ENCODE measurements around the gene SGSM1. TPM values are rescaled to one million over a fixed set of nuclear protein-coding genes. Genes with fewer than 3 reads are reported as not detected.

SGSM1 gene
- total and polyA plus RNA-seq, 9 of the 15 experiments (the other 6 are each of a cell fraction or from before 2014, with no cell fraction given): not detected

DNA sequence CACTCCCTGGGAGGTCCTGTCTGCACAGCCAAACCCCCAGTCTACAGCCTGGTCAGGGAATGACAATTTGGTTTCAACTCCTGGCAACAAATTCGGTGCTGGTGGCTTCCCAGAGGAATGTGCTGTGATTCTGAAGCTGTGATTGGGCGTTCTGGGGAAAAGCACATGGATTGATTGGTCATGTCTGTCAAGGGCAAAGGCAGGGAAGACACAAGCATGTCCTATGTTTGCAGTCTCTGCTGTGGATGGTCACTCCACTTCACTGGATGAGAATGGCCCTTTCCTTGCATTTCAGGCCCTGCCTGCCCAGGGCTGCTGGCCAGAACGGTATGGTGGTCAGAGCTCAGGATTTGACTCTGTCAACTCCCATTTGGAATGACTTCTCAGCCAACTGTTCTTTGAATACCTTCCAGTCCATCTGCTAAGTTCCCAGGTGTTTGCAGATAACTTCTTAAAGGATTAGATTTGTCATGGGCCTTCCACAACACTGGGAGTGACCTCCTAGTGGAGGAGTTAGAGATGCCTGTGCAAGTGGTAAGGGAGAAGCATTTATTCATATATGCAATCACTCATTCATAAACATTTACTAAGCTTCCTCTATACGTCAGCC, 42.7 kb downstream of the SGSM1 start:
- BruUV-seq (replicated peaks): no TSS peak
- intact Hi-C loops (cut with micrococcal nuclease): no loop called here
- H3K4me1 ChIP-seq (replicated peaks in 1 of 2; ENCODE audit: control insufficient read depth in 2 of 2, insufficient read depth in 2 of 2, low read length in 2 of 2): no peaks in the 10 kb centered on the region

DNA sequence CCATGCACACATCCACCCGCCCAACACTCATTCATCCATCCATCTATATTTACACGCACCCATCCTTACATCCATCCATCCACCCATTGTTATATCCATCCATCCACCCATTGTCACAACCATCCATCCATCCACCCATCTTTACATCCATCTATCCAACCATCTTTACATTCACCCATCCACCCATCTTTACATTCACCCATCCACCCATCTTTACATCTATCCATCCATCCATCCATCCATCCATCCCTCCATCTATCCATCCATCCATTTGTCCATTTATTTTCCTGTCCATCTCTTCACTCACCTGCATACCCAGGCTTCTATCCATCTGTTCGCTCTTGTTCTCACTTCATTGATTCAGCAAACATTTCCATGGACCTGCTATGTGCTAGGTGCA, 49.8 kb downstream of the SGSM1 start:
- H3K27me3 ChIP-seq (ENCODE audit: control insufficient read depth in 2 of 2, insufficient read depth in 2 of 2, low read length in 2 of 2): peaks cover 0 to 10% of the 10 kb centered on the region in 2 experiments; a peak in 1 of 5 replicates
- ChIA-PET POLR2A (no interaction called here), CTCF (ENCODE audit: low intra/inter-chr PET ratio) (no interaction called here)
- no peaks in the 10 kb centered on the region for H3K4me1 ChIP-seq (replicated peaks in 1 of 2; ENCODE audit: control insufficient read depth in 2 of 2, insufficient read depth in 2 of 2, low read length in 2 of 2)
- intact Hi-C loops (cut with micrococcal nuclease): no loop called here
- no peaks in the 10 kb centered on the region for H3K36me3 ChIP-seq (ENCODE audit: control insufficient read depth, insufficient read depth, low read length)
- no peak overlapping the region for H2AFZ ChIP-seq (ENCODE audit: low read depth, low read length)
- H3K79me2 ChIP-seq (ENCODE audit: control insufficient read depth, insufficient read depth, low read length): no peaks in the 10 kb centered on the region
- H4K20me1 ChIP-seq (replicated peaks; ENCODE audit: control insufficient read depth, insufficient read depth, low read length): no peaks in the 10 kb centered on the region
- H3K9ac ChIP-seq (ENCODE audit: insufficient read depth in 1 of 2, low read depth in 2 of 2, low read length in 2 of 2): no peak overlapping the region
- no peaks in the 10 kb centered on the region for H3K9me3 ChIP-seq (replicated peaks; ENCODE audit: control insufficient read depth, insufficient read depth, low read depth, low read length)
- 0% methylated on average over 1 of the region's 3 CpGs for whole genome bisulfite sequencing (ENCODE audit: insufficient coverage, low coverage, missing lambda C conversion rate)
- in situ Hi-C loops (cut with MboI): loop anchor here (5.0 kb wide), 1 partner anchor 88 kb away; no protein-coding TSS in a partner anchor
- DNase-seq (ENCODE audit: extremely low read depth in 1 of 4, low spot score in 3 of 4) (no peak), FAIRE-seq (no peak), ATAC-seq (no peak)
- H3K27ac ChIP-seq (ENCODE audit: extremely low read depth, low read depth, low read length): no peak overlapping the region
- H3K4me2 ChIP-seq (ENCODE audit: insufficient read depth, low read length): no peak overlapping the region
- no peaks in the 10 kb centered on the region for H3K9me1 ChIP-seq (ENCODE audit: control insufficient read depth, insufficient read depth, low read length)
- no peak overlapping the region for H3K4me3 ChIP-seq
- no TSS peak for BruUV-seq (replicated peaks)
- no peak for TF ChIP-seq FOXA3 (CRISPR knock-in tag; conservative IDR thresholded peaks at IDR 0.05 in 1 of 2, IDR thresholded peaks at IDR 0.05 in 1 of 2)
- TF ChIP-seq ZNF778 (CRISPR knock-in tag; IDR thresholded peaks at IDR 0.05): no peak
- TF ChIP-seq SAFB2 (IDR thresholded peaks at IDR 0.05; ENCODE audit: borderline replicate concordance, low read depth, low read length, severe bottlenecking): no peak
- no peak for TF ChIP-seq JUN (IDR thresholded peaks at IDR 0.05; ENCODE audit: borderline replicate concordance, low read depth, low read length)
- no peak for TF ChIP-seq JUN (CRISPR knock-in tag; IDR thresholded peaks at IDR 0.05; ENCODE audit: borderline replicate concordance)
- no peak for TF ChIP-seq RFX7 (CRISPR knock-in tag; IDR thresholded peaks at IDR 0.05)
- no peak for TF ChIP-seq FOS (IDR thresholded peaks at IDR 0.05; ENCODE audit: extremely low read depth, insufficient read length)
- no peak for TF ChIP-seq NCOA1 (IDR thresholded peaks at IDR 0.05; ENCODE audit: low read depth)
- TF ChIP-seq TFAM (CRISPR knock-in tag; conservative IDR thresholded peaks at IDR 0.05): no peak
- no peak for TF ChIP-seq NFATC3 (IDR thresholded peaks at IDR 0.05)
- no peak for TF ChIP-seq DDX20 (tag; IDR thresholded peaks at IDR 0.05; ENCODE audit: low read depth)
- TF ChIP-seq PHB (CRISPR knock-in tag; IDR thresholded peaks at IDR 0.05): no peak
- TF ChIP-seq NR2C2 (CRISPR knock-in tag; IDR thresholded peaks at IDR 0.05): no peak
- no peak for TF ChIP-seq NR2C2 (tag; IDR thresholded peaks at IDR 0.05)
- no peak for TF ChIP-seq ZNF696 (CRISPR knock-in tag; conservative IDR thresholded peaks at IDR 0.05)

More for the DNA sequence above, 42.7 kb downstream of the SGSM1 start:
- ATAC-seq: no peak
- 0% methylated on average over 3 of the region's 4 CpGs for WGBS (ENCODE audit: insufficient coverage, low coverage, missing lambda C conversion rate)
- Histone ChIP-seq H3K27ac (ENCODE audit: extremely low read depth, low read depth, low read length) (no peak overlapping the region), H2AFZ (ENCODE audit: low read depth, low read length) (no peak overlapping the region), H3K36me3 (ENCODE audit: control insufficient read depth, insufficient read depth, low read length) (no peaks in the 10 kb centered on the region), H3K4me3 (no peak overlapping the region), H3K9me1 (ENCODE audit: control insufficient read depth, insufficient read depth, low read length) (no peaks in the 10 kb centered on the region), H3K9me3 (replicated peaks; ENCODE audit: control insufficient read depth, insufficient read depth, low read depth, low read length) (no peaks in the 10 kb centered on the region), H3K9ac (ENCODE audit: insufficient read depth in 1 of 2, low read depth in 2 of 2, low read length in 2 of 2) (no peak overlapping the region), H3K4me2 (ENCODE audit: insufficient read depth, low read length) (no peak overlapping the region), H3K27me3 (ENCODE audit: control insufficient read depth in 2 of 2, insufficient read depth in 2 of 2, low read length in 2 of 2) (peaks cover 0 to 15% of the 10 kb centered on the region in 2 experiments; a peak in 1 of 5 replicates), H4K20me1 (replicated peaks; ENCODE audit: control insufficient read depth, insufficient read depth, low read length) (no peaks in the 10 kb centered on the region), H3K79me2 (ENCODE audit: control insufficient read depth, insufficient read depth, low read length) (no peaks in the 10 kb centered on the region)
- TF ChIP-seq KDM1A (IDR thresholded peaks at IDR 0.05) (0 out of 4 replicates have a peak, but pooled peaks of 1 of the 2 experiments have one; percentile 10), BDP1 (IDR thresholded peaks at IDR 0.05; ENCODE audit: insufficient read depth, insufficient read length) (no peak), ZBTB17 (CRISPR knock-in tag; IDR thresholded peaks at IDR 0.05) (peak; percentile 75; the same call in 1 of the 2 replicates), ZNF23 (CRISPR knock-in tag; IDR thresholded peaks at IDR 0.05) (peak; percentile 76)
- in situ Hi-C loops (cut with MboI): no loop called here
- FAIRE-seq: no peak
- no peak for DNase-seq (ENCODE audit: extremely low read depth in 1 of 4, low spot score in 3 of 4)
- ChIA-PET CTCF (ENCODE audit: low intra/inter-chr PET ratio) (no interaction called here), POLR2A (no interaction called here)
